Measurements from ENCODE around the gene HNRNPF.

The HNRNPF gene

DNA sequence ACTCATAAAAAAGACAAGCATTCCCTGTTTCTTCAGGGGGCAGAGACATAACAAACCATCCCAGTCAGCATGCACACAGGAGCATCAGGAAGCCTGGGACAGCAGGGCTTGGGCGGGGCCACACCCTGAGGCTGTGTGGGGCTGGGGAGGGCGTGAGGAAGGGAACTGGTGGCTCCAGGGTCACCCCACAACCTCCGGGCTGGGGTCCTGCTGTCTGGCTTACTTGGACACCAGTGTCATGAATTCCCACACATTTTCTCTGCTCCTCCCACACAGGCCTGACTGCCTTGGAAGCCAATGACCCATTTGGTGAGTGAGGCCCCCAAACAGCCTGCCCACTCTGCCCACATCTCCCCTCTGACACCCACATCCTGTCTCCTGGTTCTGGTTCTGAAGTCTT is 34.8 kb downstream of the HNRNPF start:
- no peak for DNase-seq

DNA sequence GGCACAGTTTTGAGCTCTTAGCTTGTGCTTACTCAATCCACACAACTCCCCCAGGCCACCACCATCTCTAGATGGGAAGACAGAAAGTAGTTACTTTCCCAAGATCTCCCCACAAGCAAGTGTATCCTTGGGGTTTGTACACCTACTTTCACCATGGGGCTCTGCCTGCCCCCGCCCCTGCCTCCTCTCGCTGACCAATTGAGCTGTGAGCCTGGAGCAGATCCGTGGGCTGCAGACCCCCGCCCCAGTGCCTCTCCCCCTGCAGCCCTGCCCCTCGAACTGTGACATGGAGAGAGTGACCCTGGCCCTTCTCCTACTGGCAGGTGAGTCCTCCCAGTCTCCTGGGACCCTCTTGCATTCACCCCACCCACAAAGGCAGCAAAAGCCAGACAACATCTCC is 35.5 kb downstream of the HNRNPF start:
- DNase-seq, result no peak

DNA sequence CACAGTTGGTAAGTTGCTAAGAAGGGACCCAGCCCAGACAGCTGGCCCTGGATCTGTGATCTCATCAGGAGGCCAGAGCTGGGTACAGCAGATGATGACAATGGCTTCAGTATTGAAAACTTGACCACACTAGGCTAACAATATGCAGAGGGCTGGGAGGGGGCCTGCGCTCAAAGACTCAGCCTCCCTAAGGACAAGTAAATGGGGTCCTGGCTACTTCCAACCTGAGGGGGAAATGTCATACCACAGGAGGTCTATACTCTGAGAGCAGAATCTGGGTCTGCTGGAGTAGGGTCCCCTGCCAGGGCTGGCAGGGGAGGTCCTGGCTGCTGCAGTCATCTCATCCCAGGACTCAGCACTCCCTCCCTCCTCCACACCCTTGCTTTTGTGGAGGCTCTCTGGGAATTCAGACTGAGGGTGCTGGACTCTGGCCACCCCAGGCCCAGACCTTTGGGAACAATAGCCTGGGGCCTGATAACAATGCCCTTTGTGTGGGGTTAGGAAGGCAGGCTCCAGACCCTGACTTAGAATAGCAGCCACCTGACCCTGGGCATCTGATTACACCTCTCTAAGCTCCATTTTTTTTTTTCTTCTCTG is 36.1 kb downstream of the HNRNPF start:
- DNase-seq, result no peak

DNA sequence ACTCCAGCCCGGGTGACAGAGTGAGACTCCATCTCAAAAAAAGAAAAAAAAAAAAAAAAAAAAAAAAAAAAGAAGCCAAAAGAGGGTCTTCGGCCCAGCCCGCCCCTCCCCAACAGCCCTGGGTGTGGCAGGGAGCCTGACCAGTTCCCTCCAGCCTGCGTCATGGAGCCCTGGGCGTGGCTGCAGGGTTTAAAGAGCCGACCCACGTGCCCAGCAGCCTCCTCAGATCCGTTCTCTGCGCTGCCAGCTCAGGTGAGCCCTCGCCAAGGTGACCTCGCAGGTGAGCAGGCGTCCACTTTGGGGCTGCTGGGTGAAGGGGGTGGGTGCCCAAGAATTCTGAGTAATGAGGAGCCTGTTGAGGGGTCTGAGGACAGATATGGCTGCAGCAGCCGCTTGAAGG is 37.6 kb downstream of the HNRNPF start, which contains the start of gene FXYD4:
Gene FXYD4, plus strand, starts transcription at position 219 of the 400 bp plus-strand sequence. CDS start 2,111 bp downstream, outside the sequence.
- DNase-seq, result no peak

DNA sequence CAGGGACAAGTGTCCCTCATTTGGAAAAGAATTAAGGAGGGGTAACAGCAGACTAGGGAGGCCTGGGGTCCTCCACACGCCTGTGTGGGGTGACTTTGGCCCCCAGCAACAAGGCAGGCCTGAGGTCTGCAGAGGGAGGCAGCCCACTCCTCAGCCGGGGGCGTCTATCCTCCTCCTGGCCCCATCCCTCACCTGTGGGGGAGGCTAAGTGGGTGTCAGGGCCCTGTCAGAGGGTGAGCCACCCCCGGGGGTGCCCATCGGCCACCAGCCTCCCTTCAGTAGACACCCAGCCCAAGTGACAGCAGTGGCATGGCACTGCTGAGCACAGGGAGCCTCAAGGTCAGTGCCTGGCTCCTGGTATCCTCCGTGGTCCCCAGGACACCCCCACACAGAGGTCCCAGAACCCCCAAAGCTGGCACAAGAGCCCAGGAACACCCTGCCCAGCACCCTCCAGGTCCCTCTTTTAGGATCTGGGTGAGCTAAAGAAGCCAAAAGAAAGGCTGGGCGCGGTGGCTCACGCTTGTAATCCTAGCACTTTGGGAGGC is 38.2 kb downstream of the HNRNPF start:
- DNase-seq, result no peak

DNA sequence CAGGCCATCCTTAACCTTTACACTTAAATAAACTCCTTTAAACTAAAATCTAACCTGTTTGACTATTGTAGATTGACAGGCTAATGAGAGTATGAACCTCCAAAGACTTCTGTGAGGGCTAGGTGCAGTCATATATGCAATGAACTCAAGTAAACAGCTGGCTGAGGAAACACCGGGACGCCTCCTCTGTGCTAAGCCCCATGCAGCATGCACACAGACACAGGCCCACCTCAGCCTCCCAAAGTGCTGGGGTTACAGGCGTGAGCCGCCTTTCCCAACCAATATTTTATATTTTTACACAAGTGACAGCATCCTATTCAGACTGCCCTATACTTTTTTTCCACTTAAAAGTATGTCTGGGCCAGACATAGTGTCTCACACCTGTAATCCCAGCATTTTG is 39.1 kb downstream of the HNRNPF start:
- no peak for DNase-seq

DNA sequence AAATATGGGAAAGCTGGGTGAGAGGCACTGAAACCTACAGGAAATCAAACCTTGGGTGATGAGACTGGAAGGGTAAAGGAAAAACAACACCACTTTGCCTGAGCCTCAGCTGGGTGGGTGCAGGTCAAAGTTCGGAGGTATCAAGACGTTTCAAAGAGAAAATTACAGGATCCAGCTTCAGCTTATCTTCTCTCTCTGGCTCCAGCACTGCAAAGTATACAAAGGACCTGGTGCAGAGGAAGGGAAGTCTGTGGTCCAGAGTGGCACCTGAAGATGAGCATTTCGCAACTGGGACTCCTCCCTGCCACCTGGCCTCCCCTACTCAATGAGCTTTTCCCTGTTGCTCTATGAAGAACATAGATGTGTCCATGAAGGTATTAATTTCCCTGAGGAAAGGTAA is 44.0 kb downstream of the HNRNPF start:
- DNase-seq, result no peak

DNA sequence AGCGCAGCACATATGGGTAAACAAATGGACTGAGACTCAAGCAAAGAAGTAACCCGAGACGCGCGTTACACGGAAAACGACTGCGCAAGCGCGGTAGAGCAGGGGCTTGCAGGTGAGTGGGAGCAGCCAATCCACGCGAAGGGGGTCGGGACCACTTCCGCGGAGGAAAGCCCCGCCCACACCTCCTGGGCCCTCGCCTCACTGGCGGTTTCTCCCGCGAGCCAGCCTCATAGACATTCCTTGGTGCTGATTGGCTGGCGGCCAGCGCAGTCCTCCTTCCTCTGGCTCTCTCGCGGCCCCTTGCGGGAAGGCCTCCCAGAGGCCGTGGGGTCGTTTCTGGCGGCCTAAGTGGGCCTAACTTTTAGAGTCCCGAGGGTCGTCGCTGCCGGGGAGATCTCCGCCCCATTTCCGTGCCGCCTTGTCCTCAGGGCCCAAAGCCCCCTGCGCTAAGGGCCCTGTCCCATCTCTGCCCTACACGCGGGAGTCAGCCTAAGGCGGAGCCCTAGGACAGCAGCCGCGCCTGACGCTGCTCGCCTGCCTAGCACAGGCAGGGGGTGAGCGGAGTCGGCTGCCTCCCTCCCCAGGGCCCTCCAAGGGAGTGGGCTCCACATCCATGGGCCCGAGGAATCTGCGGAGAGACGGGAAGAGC is 46.7 kb downstream of the HNRNPF start:
- peak; percentile 99 for DNase-seq

DNA sequence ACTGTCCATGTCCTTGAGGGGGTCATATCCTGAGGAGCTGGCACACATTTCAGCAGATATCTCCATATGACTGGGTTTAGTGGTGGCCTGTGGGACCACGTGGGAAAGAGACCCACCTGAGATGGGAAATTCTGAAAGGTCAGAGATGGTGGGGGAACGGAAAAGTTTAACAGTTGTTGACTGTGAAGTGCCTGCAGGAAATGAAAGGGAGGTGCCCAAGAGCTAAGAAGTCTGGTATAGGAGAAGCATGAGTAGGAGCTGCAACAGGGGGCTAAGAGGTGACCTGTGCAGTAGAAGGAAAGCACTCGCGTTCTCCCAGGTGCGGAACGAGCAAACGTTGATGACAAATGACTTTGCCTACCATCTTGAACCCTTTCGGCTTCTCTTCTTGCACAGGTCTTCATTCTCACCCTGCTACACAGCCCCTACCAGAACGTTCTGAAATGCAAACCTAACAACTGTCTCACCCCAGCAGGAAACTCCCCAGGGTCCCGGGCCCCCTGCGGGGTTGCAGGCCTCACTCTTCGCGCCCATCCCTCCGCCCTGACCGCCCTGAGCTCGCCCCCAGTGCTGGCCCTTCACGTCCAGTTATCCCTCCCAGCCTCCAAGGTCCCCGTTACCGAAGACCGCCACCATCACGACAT is 47.3 kb downstream of the HNRNPF start:
- DNase-seq, result no peak

DNA sequence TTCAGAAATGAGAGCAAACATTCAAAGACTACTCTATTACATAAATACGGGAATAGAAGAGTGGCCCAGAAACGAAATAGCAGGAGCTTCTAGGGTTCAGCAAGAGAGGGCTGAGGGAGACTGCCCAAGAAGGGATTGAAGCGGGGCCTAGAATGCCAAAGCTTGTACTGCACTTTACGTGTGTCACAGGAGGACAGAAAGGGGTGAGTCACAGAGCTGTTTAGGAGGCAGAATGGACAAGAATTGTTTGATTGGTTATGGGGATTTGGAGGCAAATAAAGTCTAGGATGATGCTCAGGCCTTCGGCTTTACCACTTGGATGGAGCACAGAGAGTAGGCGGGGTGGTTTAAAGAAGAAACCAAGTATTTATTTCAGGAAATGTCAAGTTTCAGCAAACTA is 48.9 kb downstream of the HNRNPF start:
- no peak for DNase-seq

DNA sequence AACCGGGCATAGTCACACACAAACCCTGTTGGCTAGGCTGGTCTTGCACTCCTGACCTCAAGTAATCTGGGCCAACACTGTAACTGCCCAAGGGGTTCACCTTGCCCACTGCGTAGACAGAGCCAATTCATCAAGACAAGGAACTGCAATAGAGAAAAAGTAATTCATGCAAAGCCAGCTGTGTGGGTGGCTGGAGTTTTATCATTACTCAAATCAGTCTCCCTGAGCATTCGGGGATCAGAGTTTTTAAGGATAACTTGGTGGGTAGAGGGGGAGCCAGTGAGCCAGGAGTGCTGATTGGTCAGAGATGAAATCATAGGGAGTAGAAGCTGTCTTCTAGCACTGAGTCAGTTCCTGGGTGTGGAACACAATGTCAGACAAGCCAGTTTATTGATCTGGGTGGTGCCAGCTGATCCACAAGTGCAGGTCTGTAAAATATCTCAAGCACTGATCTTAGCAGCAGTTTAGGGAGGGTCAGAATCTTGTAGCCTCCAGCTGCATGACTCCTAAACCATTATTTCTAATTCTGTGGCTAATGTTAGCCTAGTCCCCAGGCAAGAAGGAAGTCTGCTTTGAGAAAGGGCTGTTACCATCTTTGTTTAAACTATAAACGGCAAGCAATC is 53.1 kb downstream of the HNRNPF start:
- no peak for DNase-seq

DNA sequence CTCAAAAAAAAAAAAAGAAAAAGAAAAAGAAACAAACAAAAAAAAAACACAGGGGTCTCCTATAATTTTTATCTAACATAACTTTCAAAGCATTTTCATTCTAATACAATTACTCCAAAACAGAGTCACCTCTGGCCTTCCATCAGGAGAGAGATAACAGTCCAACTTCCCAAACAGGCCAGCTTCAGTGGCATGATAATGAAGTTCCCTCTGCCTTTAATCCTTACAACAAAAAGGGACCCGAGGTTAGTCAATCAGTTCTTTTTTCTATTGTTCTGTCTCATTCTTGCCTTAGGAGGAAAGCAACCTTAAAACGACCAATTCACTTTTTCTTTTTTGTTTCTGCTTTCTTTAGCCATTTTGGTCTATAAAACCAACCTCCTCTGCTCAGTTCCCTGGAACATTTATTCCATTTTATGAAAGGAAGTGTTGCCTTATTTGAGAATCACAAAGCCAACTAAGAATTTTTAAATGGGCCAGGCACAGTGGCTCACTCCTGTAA is 54.1 kb downstream of the HNRNPF start:
- DNase-seq, result no peak

DNA sequence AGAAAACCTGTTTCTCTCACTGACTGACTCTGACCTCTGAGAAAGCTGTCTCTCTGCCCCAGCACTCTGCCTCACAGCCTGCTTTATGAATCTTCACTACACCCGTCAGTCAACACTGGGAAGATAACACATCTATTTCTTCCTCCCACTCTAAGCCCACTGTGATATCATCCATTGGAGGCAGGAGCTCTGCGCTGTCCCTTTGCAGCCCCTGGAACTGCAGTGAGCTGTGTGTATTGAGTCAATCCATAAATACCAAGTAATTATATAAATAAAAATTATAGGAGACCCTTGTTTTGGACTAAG is 54.7 kb downstream of the HNRNPF start:
- DNase-seq, result no peak

DNA sequence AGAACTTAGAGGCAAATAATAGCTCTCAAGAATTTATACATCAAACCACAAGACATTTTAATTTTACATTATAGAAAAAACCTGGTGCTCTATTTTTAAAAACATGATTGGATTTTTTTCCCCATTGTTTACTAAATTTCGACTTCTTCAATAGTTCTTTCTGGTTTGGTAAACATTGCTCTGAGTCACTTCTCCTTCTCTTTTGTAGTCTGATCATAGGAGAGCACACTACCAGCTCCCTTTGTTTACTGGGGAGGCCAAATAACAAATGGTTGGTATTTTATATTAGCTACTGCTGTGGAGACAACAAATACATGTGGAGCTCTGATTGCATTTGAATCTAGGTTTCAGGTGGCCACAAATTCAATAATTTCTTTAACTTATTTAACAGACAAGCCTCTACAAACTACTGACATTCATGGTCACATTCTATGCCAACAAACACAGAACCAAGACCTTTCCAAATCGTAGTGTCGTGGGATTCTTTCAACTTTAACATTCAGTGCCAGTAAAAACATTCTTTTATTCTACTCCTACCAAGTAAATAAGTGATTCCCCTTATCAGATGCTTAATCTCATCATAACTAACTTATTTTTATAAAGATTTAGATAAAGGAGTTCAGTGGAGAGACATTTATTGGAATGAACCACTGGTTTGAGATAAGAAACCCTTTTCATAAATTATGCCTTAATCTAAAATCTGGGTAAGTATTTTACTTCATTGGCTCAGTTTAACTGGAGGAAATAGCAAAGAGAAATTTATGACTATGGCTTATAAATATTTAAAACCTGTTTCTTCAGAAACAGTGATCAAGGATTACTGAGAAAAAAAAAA is 55.3 kb downstream of the HNRNPF start:
- DNase-seq, result no peak

DNA sequence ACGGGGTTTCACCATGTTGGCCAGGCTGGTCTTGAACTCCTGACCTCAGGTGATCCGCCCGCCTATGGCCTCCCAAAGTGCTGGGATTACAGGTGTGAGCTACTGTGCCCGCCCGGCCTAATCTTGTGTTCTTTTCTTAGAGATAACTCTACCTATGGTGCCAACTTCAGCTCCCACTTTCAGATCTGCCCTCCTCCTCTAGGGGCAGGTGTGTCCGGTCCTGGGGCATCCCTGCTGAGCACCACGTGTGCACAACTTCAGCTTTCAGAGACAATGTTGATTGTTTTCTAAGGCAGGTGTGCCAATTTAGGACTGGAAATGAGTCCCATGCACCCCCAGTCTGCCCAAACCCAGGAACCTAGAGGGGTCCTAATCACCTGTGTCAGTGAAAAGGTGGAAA is 56.0 kb downstream of the HNRNPF start:
- no peak for DNase-seq

DNA sequence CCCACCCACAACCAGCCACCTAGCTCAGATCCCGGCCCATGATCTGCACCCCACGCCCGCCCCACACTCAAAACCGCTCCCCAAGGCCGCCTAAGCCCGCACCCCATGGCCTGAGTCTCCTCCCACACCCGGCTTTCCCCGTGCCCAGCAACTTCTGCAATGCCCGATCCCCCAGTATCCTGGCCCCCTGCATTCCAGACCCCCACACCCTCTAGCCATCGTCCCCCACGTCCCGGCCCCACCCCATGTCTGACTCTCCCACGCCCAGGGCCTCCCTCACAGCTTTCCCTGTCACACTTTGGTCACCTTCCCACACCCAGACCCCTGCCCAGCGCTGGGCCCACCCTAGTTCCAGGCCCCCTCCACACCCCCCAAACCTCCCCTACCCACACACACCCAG is 57.7 kb downstream of the HNRNPF start:
- no peak for DNase-seq

DNA sequence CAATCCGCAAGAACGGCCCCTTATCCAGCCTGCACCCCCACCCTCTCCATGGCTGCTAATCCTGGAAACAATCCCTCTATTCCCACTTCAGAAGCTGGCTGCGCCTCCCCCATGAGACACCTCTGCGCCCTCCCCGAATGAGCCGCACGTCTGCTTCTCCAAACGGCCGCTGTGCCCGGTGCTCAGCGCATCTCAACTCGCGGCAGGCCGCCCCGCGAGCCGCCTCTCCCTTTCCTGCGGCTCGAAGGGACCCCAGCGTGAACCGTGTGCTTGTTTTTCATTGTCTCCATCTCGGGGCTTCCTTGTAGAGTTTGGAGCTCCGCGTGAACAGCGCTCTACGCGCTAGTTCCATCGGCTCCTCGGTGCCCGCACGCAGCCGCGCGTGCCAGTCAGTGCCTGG is 58.3 kb downstream of the HNRNPF start:
- DNase-seq, result no peak

DNA sequence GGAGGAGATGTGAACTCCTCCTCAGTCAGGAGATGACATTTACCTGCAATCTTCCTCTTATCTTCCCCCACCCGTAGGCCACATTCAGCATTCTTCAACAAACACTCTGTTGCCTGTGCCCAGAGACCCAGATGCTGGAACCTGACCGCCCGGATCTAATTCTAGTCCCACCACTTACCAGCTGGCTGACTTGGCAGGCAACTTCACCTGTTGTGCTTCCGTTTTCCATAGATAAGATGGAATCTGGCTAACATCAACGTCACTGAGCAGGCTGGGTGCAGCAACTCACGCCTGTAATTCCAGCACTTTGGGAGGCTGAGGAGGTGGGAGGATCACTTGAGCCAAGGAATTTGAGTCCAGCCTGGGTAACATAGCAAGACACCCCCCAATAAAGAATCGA is 58.8 kb downstream of the HNRNPF start:
- no peak for DNase-seq

DNA sequence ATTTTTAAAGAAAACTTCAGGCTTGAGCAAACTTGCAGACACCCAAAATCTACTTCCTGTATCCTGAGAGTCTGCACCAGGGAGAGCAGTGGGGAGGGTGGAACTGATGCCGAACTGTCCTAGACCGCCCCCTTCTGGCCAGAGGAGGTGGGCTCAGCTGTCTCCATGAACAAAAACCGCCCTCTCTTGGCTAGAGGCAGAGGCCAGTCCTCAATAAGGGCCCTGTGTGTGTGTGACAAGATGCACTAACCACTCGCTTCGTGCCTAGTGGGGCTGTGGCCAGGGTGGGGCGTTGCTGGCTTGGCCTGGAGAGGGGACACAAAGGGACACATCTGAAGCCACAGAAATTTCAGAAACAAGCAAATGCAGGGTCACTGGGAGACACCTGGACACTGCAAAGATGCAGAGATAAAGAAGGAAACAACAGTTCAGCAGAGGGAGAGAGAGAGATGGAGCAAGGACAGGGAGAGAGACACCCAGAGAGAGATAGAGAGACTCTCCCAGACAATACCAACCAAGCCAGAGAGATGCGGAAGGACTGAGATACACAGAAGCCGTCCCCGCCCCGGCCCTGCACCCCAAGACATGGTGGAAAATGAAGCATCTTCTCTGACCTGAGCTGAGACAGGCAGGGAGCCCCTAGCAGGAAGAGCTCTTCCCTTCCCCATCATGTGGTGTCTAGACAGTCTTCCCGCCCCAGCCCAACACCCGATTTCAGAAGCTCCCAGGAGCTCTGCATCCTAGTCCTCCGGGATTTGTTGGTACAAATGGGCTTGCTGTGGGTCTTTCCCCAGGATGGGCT is 60.3 kb downstream of the HNRNPF start:
- peak; percentile 94 for DNase-seq

DNA sequence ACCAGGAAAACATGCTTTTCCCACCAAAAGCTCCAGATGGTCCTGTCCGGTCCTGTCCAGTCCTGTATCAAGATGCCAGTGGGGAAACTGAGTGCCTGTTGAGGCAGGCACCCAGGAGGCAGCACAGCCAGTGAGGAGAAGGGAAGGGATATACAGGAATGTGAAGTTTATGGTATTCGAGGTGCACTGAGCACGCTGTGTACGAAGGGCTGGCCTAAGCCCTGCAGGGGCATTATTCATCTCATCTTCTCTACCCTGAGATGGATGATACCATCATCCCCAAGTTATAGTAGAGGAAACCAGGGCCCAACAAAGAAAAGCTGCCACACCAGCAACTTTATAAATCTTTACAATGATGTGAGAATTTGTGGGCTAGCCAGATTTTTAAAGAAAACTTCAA is 61.0 kb downstream of the HNRNPF start:
- DNase-seq, result no peak

DNA sequence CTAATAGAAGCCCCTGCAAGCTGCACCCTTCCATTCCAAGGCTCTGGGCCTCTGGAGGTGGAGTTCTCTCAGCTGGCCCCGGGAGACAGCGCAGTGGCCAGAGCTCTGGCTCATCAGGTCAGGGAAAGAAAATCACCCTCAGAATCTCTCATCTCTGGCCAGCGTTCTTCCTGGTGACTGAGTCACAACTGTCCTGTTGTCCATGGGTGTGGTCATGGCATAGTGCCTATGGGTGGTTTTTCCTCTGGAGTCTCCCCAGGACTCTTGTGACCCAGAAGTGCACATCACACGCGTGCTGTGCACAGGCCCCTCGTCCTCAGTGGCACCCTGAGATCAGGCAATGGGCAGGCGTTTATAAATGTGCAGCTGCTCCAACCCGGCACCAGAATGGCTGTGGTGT is 64.9 kb downstream of the HNRNPF start:
- no peak for DNase-seq

DNA sequence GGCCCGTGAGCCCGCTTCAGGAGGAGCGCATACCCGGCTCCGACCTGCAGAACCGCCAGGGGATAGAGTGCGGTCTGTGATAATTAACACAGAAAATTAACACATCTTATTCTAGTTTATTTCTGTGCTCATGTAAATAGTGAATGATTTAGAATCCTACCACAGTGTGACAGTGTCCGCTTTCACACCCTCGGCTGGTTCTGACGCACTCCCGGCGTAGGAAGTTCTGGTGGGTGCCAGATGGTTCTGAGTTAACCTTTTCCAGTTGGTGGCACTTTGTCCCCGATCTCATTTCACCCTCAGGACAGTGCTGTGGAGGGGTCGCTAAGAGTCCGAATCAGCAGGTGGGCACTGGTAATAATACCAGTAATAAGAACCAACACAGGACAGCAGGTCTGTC is 65.9 kb downstream of the HNRNPF start:
- DNase-seq, result no peak
